DOHH2 (cell line): ENCODE data around the gene IKZF3.

Experiments
- H3F3A ChIP-seq: fragments of 200-600 bp; sonication (generic), shearing (Covaris generic); 2 replicates; pipeline ENCODE4 v1.6.0; 2016; ENCODE audit warnings: antibody characterized with exemption, mild to moderate bottlenecking; ENCODE audit not compliant: control insufficient read depth, insufficient read depth
- H3K27ac ChIP-seq: fragments of 200-600 bp; sonication (generic); 2 replicates; pipeline ENCODE4 v1.5.1; 2014; ENCODE audit warnings: low read depth, mild to moderate bottlenecking, low read length, moderate library complexity
- H3K27me3 ChIP-seq: fragments of 200-600 bp; sonication (generic); 2 replicates; pipeline ENCODE4 v1.6.1; 2014; ENCODE audit warnings: mild to moderate bottlenecking, low read length, mixed read lengths; ENCODE audit not compliant: control insufficient read depth
- H3K36me3 ChIP-seq: fragments of 200-600 bp; sonication (generic); 2 replicates; pipeline ENCODE4 v1.6.1; 2014; ENCODE audit warnings: mild to moderate bottlenecking, low read length, moderate library complexity, mixed read lengths; ENCODE audit not compliant: control insufficient read depth
- H3K4me1 ChIP-seq: fragments of 200-600 bp; sonication (generic); 2 replicates; pipeline ENCODE4 v1.6.1; 2014; ENCODE audit warnings: mild to moderate bottlenecking, low read length, mixed read lengths; ENCODE audit not compliant: control insufficient read depth
- H3K4me2 ChIP-seq: fragments of 200-600 bp; sonication (generic); 2 replicates; pipeline ENCODE4 v1.6.0; 2014; ENCODE audit warnings: mild to moderate bottlenecking, low read length, moderate library complexity
- H3K4me3 ChIP-seq: fragments of 200-600 bp; sonication (generic); 2 replicates; pipeline ENCODE4 v1.5.1; 2014; ENCODE audit warnings: mild to moderate bottlenecking, low read length, mixed read lengths
- H3K79me2 ChIP-seq: fragments of 200-600 bp; sonication (generic); 2 replicates; pipeline ENCODE4 v1.6.1; 2014; ENCODE audit warnings: mild to moderate bottlenecking, low read length, mixed read lengths; ENCODE audit not compliant: control insufficient read depth
- H3K9me2 ChIP-seq: fragments of 200-600 bp; sonication (generic); replicated peaks from 2 replicates; pipeline ENCODE4 v1.6.1; 2014; ENCODE audit warnings: mild to moderate bottlenecking, low read length, mixed read lengths; ENCODE audit not compliant: control insufficient read depth
- H3K9me3 ChIP-seq: fragments of 200-600 bp; sonication (generic); 2 replicates; pipeline ENCODE4 v1.6.1; 2014; ENCODE audit warnings: antibody characterized with exemption, low read length, mixed read lengths; ENCODE audit not compliant: control insufficient read depth, insufficient read depth
- H4K20me1 ChIP-seq: fragments of 200-600 bp; sonication (generic); 2 replicates; pipeline ENCODE4 v1.6.0; 2014; ENCODE audit warnings: low read depth, mild to moderate bottlenecking, antibody characterized with exemption, low read length, moderate library complexity; ENCODE audit not compliant: control insufficient read depth, insufficient read depth
- CTCF ChIP-seq: fragments of 200-600 bp; sonication (generic); IDR thresholded peaks from one replicate; pipeline ENCODE4 v1.5.1; 2014; ENCODE audit warnings: antibody characterized with exemption, mild to moderate bottlenecking, low read depth, low read length; ENCODE audit not compliant: poor library complexity, severe bottlenecking
- EZH2phosphoT487 ChIP-seq: fragments of 200-600 bp; sonication (generic); IDR thresholded peaks from 2 replicates; pipeline ENCODE4 v1.6.1; 2017; ENCODE audit warnings: borderline replicate concordance, mild to moderate bottlenecking, antibody characterized with exemption, low read length, moderate library complexity, mixed read lengths

IKZF3 gene

GRCh38 chr17:39834017-39834416 lies 30.1 kb downstream of the IKZF3 start:
- no peak overlapping the region for H3K27ac ChIP-seq
- peaks cover 98% of the 10 kb centered on the region for H3K79me2 ChIP-seq
- peaks cover 6% of the 10 kb centered on the region; the same call in 1 of the 2 replicates for H3K9me3 ChIP-seq
- H3F3A ChIP-seq, result peaks cover 23% of the 10 kb centered on the region
- no peak overlapping the region for H3K4me3 ChIP-seq
- no peak for TF ChIP-seq EZH2phosphoT487
- no peak for TF ChIP-seq CTCF
- no peaks in the 10 kb centered on the region for H4K20me1 ChIP-seq
- H3K4me2 ChIP-seq, result no peak overlapping the region
- peaks cover 97% of the 10 kb centered on the region for H3K36me3 ChIP-seq
- no peaks in the 10 kb centered on the region for H3K4me1 ChIP-seq
- H3K9me2 ChIP-seq, result no peaks in the 10 kb centered on the region
- no peaks in the 10 kb centered on the region for H3K27me3 ChIP-seq

GRCh38 chr17:39831588-39831987 lies 32.5 kb downstream of the IKZF3 start:
- Histone ChIP-seq H3K9me2 (no peaks in the 10 kb centered on the region), H4K20me1 (no peaks in the 10 kb centered on the region), H3K4me2 (no peak overlapping the region), H3K4me1 (no peaks in the 10 kb centered on the region), H3K4me3 (no peak overlapping the region), H3K27me3 (no peaks in the 10 kb centered on the region), H3K36me3 (peaks cover 98% of the 10 kb centered on the region), H3K9me3 (peaks cover 24% of the 10 kb centered on the region), H3K79me2 (peaks cover 91% of the 10 kb centered on the region), H3K27ac (no peak overlapping the region), H3F3A (peaks cover 22% of the 10 kb centered on the region)
- no peak for TF ChIP-seq CTCF
- TF ChIP-seq EZH2phosphoT487, result no peak

- no peaks in the 10 kb centered on the region for H3K27me3 ChIP-seq
- H3K9me2 ChIP-seq, result no peaks in the 10 kb centered on the region
- no peaks in the 10 kb centered on the region for H4K20me1 ChIP-seq
- H3K4me2 ChIP-seq, result no peak overlapping the region
- no peaks in the 10 kb centered on the region for H3K4me1 ChIP-seq
- no peak overlapping the region for H3K27ac ChIP-seq
- peaks cover 88% of the 10 kb centered on the region for H3K79me2 ChIP-seq
- peaks cover 56% of the 10 kb centered on the region for H3K9me3 ChIP-seq
- H3F3A ChIP-seq, result peaks cover 14% of the 10 kb centered on the region
- TF ChIP-seq CTCF (no peak), EZH2phosphoT487 (no peak)
- no peak overlapping the region for H3K4me3 ChIP-seq
- peaks cover 100% of the 10 kb centered on the region for H3K36me3 ChIP-seq
Observed at GRCh38 chr17:39828443-39828842, 35.7 kb downstream of the IKZF3 start.
